NCI-H1092 (cell line): Measurements from ENCODE around the gene PLEKHA7.

Experiments
- DNase-seq: peaks from one replicate; lab custom pipeline; 2025; lab: John Stamatoyannopoulos, UW

Gene PLEKHA7

GRCh38 chr11:16786131-16786530 lies 228.1 kb downstream of the PLEKHA7 start:
- DNase-seq: no peak

DNA sequence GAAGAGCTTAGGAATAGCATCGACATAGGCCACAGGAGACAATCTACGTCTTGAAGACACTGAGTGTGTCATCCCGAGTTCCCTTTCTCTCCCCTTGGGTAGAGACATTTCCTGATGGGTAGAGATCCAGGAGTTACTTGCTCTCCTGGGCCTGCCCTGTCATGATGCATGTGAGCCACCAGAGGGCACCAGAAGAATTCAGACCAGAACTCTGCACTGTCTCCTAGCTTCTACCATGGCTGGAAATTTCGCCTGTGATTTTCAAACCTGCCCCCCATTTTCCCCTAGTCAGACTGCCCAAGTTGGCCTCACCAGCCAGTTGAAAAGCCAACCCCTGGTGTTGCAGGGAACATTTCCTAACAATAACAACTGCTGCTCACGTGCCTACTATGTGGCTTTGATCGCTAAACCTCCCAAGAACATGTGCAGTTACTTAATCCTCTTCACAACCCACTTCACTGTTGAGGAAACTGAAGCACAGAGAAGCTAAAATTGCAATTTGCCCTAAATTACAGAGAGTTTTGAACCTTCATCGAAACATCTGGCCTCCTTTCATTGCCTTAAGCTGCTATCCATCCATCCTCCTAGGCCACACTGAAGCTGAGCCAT lies 228.6 kb downstream of the PLEKHA7 start:
- DNase-seq: peak; percentile 26

DNA sequence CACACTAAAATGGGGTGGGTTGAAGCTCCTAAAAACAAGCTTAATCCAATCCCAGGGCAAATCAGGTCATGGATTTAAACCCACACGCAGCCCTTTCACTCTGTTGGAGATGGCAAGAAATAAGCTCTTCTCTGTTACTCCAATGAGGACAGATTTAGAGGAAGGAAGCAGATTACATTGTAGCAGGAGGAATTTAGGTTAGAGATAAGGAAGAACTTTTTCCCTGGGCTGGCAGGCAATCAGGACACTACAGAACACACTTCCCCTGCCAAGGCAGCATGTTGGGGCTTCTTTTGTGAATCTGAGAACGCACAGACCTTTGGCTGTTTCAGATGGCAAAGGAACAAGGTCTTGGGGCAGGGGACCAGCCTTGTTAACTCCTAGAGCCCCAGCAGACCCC lies 229.5 kb downstream of the PLEKHA7 start:
- no peak for DNase-seq

DNA sequence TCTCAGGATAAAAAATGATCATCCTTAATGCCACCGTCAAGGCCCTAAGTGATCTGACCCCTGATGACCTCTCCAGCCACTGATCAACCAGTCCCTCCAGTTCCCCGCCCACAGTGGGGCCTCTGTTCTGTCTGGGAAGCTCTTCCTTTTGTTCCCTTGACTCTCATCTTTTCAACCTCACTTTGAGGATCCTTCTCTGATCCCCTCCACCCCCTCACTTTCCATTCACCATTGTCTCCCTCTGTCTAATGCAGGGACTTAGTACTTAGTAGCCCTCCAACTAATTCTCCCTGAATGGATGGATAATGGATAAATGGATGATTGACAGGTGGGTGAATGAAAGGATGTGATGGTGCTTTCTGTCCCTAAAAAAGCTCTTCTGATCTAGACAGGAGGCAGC lies 230.1 kb downstream of the PLEKHA7 start:
- no peak for DNase-seq

GRCh38 chr11:16783321-16783801 lies 230.9 kb downstream of the PLEKHA7 start:
- no peak for DNase-seq

DNA sequence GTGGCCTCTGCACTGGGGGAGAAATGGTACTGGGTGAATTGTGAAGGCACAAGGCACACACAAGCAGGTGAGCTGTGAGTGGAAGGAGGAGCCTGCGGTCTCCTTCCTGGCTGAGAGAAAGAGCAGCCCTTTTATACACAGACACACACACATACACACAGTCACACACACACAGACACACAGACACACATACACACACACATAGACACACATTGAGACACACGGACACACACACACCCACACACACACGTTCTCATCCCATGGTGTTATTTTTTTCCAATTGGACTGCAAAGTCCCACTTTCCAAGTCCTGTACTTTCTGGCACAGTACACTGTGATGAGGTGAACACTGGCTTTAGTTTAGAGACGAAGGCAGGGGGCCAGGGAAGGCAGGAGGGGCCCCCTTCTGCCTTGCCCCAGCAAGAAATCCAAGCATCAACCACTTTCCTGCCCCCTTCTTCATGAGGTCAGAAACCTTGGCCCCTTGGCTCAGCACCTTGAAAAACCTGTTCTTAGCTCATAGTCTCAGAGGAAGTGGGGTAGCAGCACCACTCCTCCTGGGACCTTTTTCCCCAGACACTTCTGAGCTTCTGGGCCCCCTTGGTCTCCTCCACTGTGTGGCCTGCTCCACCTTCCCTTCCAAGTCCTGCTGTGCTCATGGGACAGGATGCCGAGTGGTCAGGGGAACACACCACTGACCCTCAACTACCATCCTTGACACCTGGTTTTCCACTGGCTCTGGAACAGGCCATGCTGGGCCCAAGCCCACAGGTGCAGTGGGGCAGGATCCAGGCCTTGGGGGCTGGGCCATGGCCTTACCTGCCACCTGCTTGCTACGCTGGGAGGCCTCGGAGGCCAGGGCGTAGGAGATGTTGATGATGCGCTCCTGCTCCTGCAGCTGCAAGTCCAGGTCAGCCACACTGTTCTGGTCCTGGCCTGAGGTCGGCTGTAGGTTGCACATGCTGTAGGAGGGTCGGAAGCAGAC lies 232.0 kb downstream of the PLEKHA7 start:
- no peak for DNase-seq

DNA sequence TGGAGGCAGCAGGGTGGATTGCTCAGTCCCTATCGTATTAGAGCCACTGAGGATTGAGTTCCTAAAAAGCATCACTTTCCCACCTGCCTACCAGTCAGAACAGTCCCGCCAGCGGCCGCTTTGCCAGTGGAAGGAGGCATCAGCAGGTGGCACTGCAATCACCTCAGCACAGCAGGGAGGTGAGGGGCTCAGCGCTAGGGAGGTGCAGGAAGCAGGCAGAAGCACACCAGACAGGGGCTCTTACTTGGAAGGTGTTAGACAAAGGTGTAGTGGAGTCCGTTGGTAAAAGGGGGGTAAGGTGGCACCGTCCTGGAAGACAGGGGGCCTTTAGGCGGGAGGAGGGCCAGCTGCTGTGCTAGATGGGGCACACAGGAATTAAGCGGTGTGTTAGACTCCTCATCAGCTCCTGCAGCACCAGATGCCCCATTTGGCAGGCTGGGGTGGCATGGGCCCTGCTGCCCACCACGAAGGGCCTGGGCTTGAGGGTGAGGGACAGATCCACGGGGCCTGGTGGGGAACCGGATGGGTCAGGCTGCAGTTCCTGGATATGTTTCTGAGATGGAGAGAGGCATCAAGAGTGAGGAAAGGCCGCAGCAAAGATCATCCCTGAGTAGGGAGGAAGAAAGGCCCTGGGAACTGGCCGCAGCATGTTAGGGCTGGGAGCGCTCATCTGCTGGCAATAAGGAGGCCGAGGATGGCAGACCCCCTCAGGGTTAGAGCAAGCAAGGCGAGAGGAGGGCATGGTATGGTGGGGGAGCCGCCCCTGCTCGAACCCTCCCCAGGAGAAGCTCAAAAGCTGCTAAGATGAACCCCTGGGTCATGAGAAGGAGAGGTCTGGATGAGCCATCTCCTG lies 233.3 kb downstream of the PLEKHA7 start:
- no peak for DNase-seq

GRCh38 chr11:16780146-16780545 lies 234.1 kb downstream of the PLEKHA7 start:
- DNase-seq: no peak

DNA sequence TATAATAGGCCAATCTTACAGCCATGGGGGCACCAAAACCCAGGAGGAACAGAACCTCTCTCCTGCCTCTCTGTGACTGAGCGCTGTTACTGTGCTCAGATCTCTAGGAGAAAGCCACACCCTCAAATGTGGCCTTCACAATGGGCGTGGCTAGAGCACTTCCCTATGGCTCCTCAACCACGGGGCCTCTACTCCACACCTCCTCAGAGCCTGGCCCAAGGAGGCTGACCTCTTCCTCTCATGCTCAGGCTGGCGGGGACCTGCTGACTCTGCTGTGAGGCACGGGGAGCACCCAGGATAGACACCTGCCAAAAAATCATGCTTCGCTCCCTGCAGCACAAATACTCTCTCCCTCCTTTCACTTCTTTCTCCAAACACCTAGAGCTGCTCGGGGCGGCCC lies 234.8 kb downstream of the PLEKHA7 start:
- DNase-seq: no peak

DNA sequence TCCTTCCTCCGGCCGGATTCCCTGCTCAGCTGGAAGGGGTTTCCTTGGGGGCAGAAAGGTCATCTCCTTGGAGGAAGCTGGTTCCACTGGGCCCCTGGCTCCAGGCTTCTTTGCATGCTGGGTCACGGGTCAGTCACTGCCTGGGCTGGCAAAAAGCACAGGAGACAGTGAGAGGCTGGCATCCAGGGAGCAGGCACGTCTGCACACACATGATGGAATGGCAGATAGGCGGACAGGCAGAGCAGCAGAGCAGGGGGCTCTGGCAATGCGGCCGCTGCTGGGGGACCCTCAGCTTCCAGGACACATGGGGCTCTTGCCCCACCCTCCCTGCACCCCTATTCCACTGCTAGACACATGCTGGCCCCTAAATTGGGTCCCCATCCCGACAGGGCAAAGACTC lies 235.3 kb downstream of the PLEKHA7 start:
- no peak for DNase-seq

GRCh38 chr11:16778286-16778685 lies 235.9 kb downstream of the PLEKHA7 start:
- no peak for DNase-seq

GRCh38 chr11:16777613-16777975 lies 236.6 kb downstream of the PLEKHA7 start:
- no peak for DNase-seq

- no peak for DNase-seq
Observed at GRCh38 chr11:16776711-16777612, 237.3 kb downstream of the PLEKHA7 start.

GRCh38 chr11:16775614-16776283 lies 238.5 kb downstream of the PLEKHA7 start:
- DNase-seq: no peak

DNA sequence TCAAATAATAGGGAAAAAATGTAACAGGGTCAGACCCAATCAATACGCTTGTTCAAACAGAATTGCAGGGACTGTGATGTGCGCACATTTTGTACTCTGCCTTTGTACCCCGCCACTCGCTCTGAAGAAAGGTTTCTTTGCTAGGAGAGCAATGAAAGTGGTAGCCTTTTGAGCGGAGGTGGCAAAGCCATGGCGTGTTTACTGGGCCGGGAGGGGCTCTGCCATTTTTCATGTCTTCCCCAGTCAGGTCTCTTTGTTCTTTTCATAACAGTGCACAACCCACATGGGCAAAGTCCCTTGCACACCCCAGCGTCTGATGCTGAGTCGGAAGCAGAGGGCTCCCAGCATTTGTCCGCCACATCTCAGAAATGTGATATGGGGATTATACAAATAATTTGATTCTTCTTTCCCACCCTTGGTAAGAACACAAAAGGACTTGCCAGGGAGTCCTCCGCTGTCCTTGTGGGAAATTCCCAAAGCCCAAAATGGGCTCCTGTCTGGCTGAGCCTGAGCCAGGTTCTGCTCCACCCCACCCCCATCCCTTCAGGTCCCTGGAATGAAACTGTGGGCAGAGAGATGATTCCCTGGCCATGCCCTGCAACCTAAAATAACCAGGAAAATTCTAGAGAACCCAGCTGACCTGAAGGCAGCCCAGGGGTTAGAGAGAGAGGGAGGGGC lies 239.1 kb downstream of the PLEKHA7 start:
- DNase-seq: no peak

DNA sequence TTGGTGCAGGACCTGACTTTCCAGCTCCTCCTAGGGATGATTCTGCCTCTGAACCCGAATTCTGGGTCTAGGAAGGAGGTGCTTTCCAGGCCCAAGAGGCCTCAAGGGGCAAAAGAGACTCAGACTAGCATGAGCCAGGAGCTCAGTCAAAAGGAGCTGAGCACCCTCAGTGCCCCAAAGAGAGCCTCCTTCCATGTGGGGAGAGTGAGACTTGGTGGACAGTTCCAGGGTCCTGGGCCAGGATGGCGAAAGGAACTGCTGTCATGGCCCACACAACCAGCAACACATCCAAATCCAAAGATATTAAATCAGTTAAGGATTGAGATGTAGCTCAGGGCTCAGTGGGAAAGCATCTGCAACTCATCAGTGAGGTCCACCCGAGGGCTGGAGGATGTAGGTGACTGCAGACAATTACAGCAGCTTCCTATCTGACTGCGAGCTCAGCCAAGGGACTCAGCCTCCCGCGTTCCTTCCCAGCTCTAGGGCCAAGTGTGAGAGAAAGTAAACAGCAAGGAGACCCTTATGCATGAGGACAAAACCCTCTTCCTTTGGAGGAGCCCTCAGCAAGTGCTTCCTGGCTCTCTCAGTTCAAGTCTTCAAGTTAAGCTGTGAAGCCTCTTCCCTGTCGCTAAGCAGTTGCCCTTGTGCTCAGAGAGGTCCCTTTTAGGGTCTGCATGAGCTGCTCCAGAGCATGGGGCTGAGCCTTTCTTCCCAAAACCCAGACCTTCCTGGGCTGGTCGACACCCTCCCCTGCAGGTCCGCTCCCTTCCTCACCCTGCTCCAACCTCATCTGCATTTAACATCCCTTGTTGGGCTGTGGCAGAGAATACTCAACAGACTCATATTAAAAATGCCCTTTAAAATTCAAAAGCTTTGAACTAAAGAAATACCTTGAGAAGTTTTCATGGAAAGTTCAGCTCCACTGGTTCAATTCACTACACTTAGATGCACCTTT lies 240.0 kb downstream of the PLEKHA7 start:
- no peak for DNase-seq

GRCh38 chr11:16772141-16772512 lies 242.1 kb downstream of the PLEKHA7 start:
- no peak for DNase-seq

DNA sequence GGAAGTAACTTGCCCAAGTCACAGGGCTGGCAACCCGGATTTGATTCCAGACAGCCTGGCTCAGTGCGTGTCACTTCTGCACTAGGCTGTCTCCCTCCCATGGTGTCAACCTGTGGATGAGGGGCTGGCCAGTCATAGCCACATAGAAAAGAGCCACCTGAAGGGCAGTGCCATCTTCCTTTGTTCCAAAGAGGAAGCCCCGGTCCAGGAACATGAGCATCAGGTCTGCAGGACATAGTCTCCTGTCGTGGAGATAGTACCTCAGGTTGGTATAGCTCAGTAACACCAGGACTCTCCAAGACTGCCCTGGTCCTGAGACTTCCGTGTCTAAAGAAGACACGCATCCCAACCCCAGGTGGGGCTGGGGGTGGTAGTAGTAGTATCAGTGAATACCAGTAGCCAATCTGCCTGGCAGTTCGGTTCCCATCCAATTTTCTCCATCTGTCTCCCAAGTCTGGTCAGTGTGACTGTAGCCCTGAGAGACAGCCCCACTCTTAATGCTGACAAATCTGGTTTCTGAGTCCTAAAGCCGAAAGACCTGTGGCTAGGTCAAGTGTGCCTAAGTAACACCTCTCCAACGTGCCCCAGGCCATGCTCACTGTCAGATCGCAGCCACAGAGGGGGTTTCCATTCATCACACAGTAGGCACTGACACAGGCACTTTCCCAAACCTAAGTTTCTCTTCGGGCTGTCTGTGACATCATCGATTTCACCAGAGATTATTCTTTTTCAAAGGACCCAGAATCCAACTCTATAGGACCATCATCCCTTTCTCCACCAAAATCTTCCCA lies 242.7 kb downstream of the PLEKHA7 start:
- no peak for DNase-seq
